B cell (primary cell): ENCODE data around the gene NUDC. TPM values are rescaled to one million over a fixed set of nuclear protein-coding genes. Genes with fewer than 3 reads are reported as not detected.

Experiments used
- ATAC-seq: fragments of 200-7000 bp; cut with Tn5 transposase; one replicate; pipeline ENCODE4 v1.10.0; 2021; ENCODE audit warnings: low read depth, mild to moderate bottlenecking, moderate number of reproducible peaks, moderate library complexity
- CTCF ChIA-PET: fragments of 350-600 bp; sonication (Branson Sonifier 250); formaldehyde crosslinking; loops from one replicate; lab custom pipeline; 2021; ENCODE audit warnings: antibody characterized with exemption, inconsistent platforms; lab: Charles Lee
- POLR2A ChIA-PET: fragments of 350-600 bp; sonication (Branson Sonifier 250); formaldehyde crosslinking; loops from one replicate; lab custom pipeline; 2021; ENCODE audit warnings: antibody characterized with exemption; lab: Charles Lee
- DNase-seq: peaks from one replicate; pipeline ENCODE4 v3.0.0; 2013
- H2AFZ ChIP-seq: 2 replicates; pipeline ENCODE4 v1.6.1; 2012; ENCODE audit warnings: mild to moderate bottlenecking, low read depth, low read length; ENCODE audit not compliant: insufficient read depth, poor library complexity, severe bottlenecking
- H3K27ac ChIP-seq, 2 donors: 1 replicate in 1 of 2; 2 replicates in 1 of 2; pipeline ENCODE4 v1.5.1; 2012 to 2013; ENCODE audit warnings: low read length in 2 of 2, mild to moderate bottlenecking in 2 of 2, moderate library complexity in 1 of 2
- H3K27me3 ChIP-seq, 4 experiments: fragments of 200-600 bp in 1 of 4; sonication (generic) in 1 of 4; replicated peaks in 1 of 4; 1 replicate in 2 of 4; 2 replicates in 2 of 4; pipeline versions ENCODE4 v1.6.1 to v1.7.0; 2013 to 2016; ENCODE audit warnings: low read length in 3 of 4, mild to moderate bottlenecking in 2 of 4, mixed read lengths in 1 of 4, moderate library complexity in 1 of 4; ENCODE audit not compliant: insufficient read depth in 4 of 4, control insufficient read depth in 3 of 4; ENCODE audit errors: control extremely low read depth in 1 of 4
- H3K36me3 ChIP-seq, 2 experiments: replicated peaks in 1 of 2; 1 replicate in 1 of 2; 2 replicates in 1 of 2; pipeline versions ENCODE4 v1.6.1 to v1.7.1; 2013; ENCODE audit warnings: low read length in 1 of 2; ENCODE audit not compliant: insufficient read depth in 2 of 2, control insufficient read depth in 1 of 2; ENCODE audit errors: control extremely low read depth in 1 of 2, extremely low read depth in 1 of 2
- H3K4me1 ChIP-seq, 2 donors: fragments of 200-600 bp in 1 of 2; sonication (generic) in 1 of 2; 1 replicate in 1 of 2; 2 replicates in 1 of 2; pipeline versions ENCODE4 v1.5.1 to v1.6.1; 2013 to 2017; ENCODE audit warnings: low read length in 2 of 2; ENCODE audit not compliant: control insufficient read depth in 2 of 2, insufficient read depth in 2 of 2
- H3K4me2 ChIP-seq: replicated peaks from 2 replicates; pipeline ENCODE3; 2012; ENCODE audit warnings: mild to moderate bottlenecking, low read depth, low read length; ENCODE audit not compliant: poor library complexity, severe bottlenecking
- H3K4me3 ChIP-seq, 5 experiments: fragments of 200-600 bp in 1 of 5; sonication (generic) in 1 of 5; 1 replicate in 3 of 5; 2 replicates in 2 of 5; pipeline versions ENCODE4 v1.5.1 to v1.7.0; 2011 to 2016; ENCODE audit warnings: low read length in 4 of 5, mild to moderate bottlenecking in 4 of 5, low read depth in 2 of 5, control low read depth in 1 of 5, moderate library complexity in 1 of 5; ENCODE audit not compliant: insufficient read depth in 1 of 5; ENCODE audit errors: control extremely low read depth in 1 of 5, extremely low read depth in 1 of 5
- H3K79me2 ChIP-seq: fragments of 200-600 bp; sonication (generic); one replicate; pipeline ENCODE4 v1.6.0; 2016; ENCODE audit warnings: low read length; ENCODE audit not compliant: control insufficient read depth, insufficient read depth
- H3K9ac ChIP-seq: fragments of 200-600 bp; sonication (generic); 2 replicates; pipeline ENCODE4 v1.6.1; 2017; ENCODE audit warnings: mild to moderate bottlenecking, low read length, moderate library complexity
- H3K9me3 ChIP-seq, 3 donors: one replicate each; pipeline versions ENCODE4 v1.6.1 to v1.7.1; 2013; ENCODE audit warnings: low read length in 2 of 3; ENCODE audit not compliant: control insufficient read depth in 2 of 3, insufficient read depth in 1 of 3; ENCODE audit errors: control extremely low read depth in 1 of 3
- H4K20me1 ChIP-seq: 2 replicates; pipeline ENCODE4 v1.6.0; 2012; ENCODE audit warnings: mild to moderate bottlenecking, low read length; ENCODE audit not compliant: insufficient read depth, control insufficient read depth, poor library complexity, severe bottlenecking
- H3K27ac Mint-ChIP-seq: one replicate; pipeline ENCODE4 v1.8.0; 2021; ENCODE audit warnings: mixed read lengths
- H3K27me3 Mint-ChIP-seq: one replicate; pipeline ENCODE4 v1.8.0; 2021; ENCODE audit warnings: mixed read lengths
- H3K4me1 Mint-ChIP-seq: one replicate; pipeline ENCODE4 v1.8.0; 2021; ENCODE audit warnings: mixed read lengths
- H3K4me3 Mint-ChIP-seq: one replicate; pipeline ENCODE4 v1.8.0; 2021; ENCODE audit warnings: mixed read lengths
- H3K9me3 Mint-ChIP-seq: one replicate; pipeline ENCODE4 v1.8.0; 2022; ENCODE audit warnings: mixed read lengths; ENCODE audit not compliant: insufficient read depth
- EZH2 ChIP-seq: IDR thresholded peaks from 2 replicates; pipeline ENCODE4 v1.6.1; 2012; ENCODE audit warnings: borderline replicate concordance, low read depth, mild to moderate bottlenecking, moderate library complexity, low read length; ENCODE audit not compliant: insufficient read depth, poor library complexity, severe bottlenecking
- WGBS: methylation state at CpG from one replicate; pipeline ENCODE4 v1.1.5; 2013; ENCODE audit warnings: missing lambda C conversion rate; ENCODE audit not compliant: insufficient coverage; 5-methylcytosine and 5-hydroxymethylcytosine counted together
- intact Hi-C: fragments of 100-400 bp; cut with micrococcal nuclease; formaldehyde crosslinking; loops from one replicate; pipeline ENCODE4 v1.10.0; 2022
- polyA plus RNA-seq: library from polyadenylated mRNA; depleted of rRNA; stranded (reverse); fragments of >200 nt; gene quantifications from 2 replicates; pipeline ENCODE4 v1.2.3, GENCODE V29; 2012
- total RNA-seq, 2 donors: library from RNA; stranded (reverse); fragments of 120-200 nt in 1 of 2; gene quantifications; 1 replicate in 1 of 2; 2 replicates in 1 of 2; pipeline versions ENCODE4 v1.2.3 to v1.2.4, GENCODE V29; 2013 to 2022
- TF ChIP-seq, protein P1 (sequence below): fragments of 200-600 bp; IDR thresholded peaks from one replicate; pipeline ENCODE4 v1.8.0; 2022; ENCODE audit warnings: antibody characterized with exemption, mild to moderate bottlenecking

NUDC gene
- total and polyA plus RNA-seq, 2 donors (not counting 1 experiment from before 2014, with no cell fraction given): 28.3 to 45.3 TPM

GRCh38 chr1:26907071-26907917 is 14.2 kb upstream of the NUDC start:
- Mint-ChIP-seq H3K27me3 (peaks cover 8% of the 10 kb centered on the region), H3K9me3 (no peaks in the 10 kb centered on the region), H3K27ac (no peak overlapping the region), H3K4me1 (peaks cover 2% of the 10 kb centered on the region), H3K4me3 (no peak overlapping the region)
- DNase-seq: no peak
- Histone ChIP-seq H2AFZ (no peak overlapping the region), H3K4me3 (no peak overlapping the region), H4K20me1 (no peaks in the 10 kb centered on the region), H3K27ac (no peak overlapping the region), H3K79me2 (peaks cover 1% of the 10 kb centered on the region), H3K9ac (no peak overlapping the region), H3K4me1 (no peaks in the 10 kb centered on the region), H3K27me3 (no peaks in the 10 kb centered on the region), H3K9me3 (no peaks in the 10 kb centered on the region), H3K36me3 (no peaks in the 10 kb centered on the region), H3K4me2 (no peak overlapping the region)
- intact Hi-C loops: loop anchor here (10.0 kb wide), 1 partner anchor 432 kb away; the partner anchor contains the start of gene HMGN2
- 74% methylated on average over 6 of the region's 6 CpGs for WGBS
- ChIA-PET CTCF (interaction anchor here (0.6 to 0.7 kb wide), 2 partner anchors 97 to 101 kb away, joined by 4 read pairs; no protein-coding TSS in a partner anchor), POLR2A (no interaction called here)
- ATAC-seq: no peak
- no peak for TF ChIP-seq EZH2
- TF ChIP-seq, protein P1, sequence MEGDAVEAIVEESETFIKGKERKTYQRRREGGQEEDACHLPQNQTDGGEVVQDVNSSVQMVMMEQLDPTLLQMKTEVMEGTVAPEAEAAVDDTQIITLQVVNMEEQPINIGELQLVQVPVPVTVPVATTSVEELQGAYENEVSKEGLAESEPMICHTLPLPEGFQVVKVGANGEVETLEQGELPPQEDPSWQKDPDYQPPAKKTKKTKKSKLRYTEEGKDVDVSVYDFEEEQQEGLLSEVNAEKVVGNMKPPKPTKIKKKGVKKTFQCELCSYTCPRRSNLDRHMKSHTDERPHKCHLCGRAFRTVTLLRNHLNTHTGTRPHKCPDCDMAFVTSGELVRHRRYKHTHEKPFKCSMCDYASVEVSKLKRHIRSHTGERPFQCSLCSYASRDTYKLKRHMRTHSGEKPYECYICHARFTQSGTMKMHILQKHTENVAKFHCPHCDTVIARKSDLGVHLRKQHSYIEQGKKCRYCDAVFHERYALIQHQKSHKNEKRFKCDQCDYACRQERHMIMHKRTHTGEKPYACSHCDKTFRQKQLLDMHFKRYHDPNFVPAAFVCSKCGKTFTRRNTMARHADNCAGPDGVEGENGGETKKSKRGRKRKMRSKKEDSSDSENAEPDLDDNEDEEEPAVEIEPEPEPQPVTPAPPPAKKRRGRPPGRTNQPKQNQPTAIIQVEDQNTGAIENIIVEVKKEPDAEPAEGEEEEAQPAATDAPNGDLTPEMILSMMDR: no peak

DNA sequence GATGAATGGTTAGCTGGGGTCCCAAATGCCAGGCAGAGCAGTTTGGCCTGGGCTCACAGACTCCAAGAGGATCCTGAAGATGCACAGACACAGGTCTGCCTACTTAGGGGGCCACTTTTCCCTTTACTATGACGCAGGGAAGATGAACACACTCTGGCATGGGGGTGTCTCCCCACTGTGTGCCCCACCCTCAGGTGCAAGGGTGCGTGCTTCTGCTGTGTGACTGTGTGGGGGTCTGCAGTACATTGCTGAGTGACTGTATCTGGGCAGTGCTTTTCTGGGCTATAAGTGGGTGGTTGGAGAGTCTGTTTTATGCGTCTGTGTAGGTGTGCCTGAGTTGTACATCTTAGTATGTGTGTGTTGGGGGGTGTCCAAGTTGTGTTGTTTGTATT is 11.6 kb upstream of the NUDC start:
- no peak overlapping the region for H3K27ac Mint-ChIP-seq
- Histone ChIP-seq H3K9ac (no peak overlapping the region), H3K36me3 (no peaks in the 10 kb centered on the region), H4K20me1 (no peaks in the 10 kb centered on the region), H3K4me3 (no peak overlapping the region), H2AFZ (no peak overlapping the region), H3K4me1 (no peaks in the 10 kb centered on the region), H3K27ac (no peak overlapping the region), H3K27me3 (no peaks in the 10 kb centered on the region), H3K79me2 (no peaks in the 10 kb centered on the region), H3K4me2 (no peak overlapping the region), H3K9me3 (no peaks in the 10 kb centered on the region)
- CTCF ChIA-PET: interaction anchor here (1.3 kb wide), 1 partner anchor 647 kb away, joined by 3 read pairs; no protein-coding TSS in a partner anchor
- 91% methylated on average over 3 of the region's 3 CpGs for WGBS
- no peak overlapping the region for H3K4me3 Mint-ChIP-seq
- peaks cover 8% of the 10 kb centered on the region for H3K27me3 Mint-ChIP-seq
- H3K9me3 Mint-ChIP-seq: no peaks in the 10 kb centered on the region
- DNase-seq (no peak), ATAC-seq (no peak)
- POLR2A ChIA-PET: no interaction called here
- TF ChIP-seq EZH2: no peak
- TF ChIP-seq, protein P1: no peak
- intact Hi-C loops: loop anchor here (10.0 kb wide), 1 partner anchor 435 kb away; the partner anchor contains the start of gene HMGN2
- no peaks in the 10 kb centered on the region for H3K4me1 Mint-ChIP-seq
